ENCODE data around the gene CARD16.

- TF ChIP-seq CTCF (conservative IDR thresholded peaks at IDR 0.05; ENCODE audit: low read length) (no peak), EZH2phosphoT487 (IDR thresholded peaks at IDR 0.05; ENCODE audit: borderline replicate concordance) (no peak)
Measured at GRCh38 chr11:105056446-105056845, 11.3 kb upstream of the CARD16 start.
